HCT116 (cell line): Measurements from ENCODE around the gene NUB1. TPM values are rescaled to one million over a fixed set of nuclear protein-coding genes. Genes with fewer than 3 reads are reported as not detected.

Source experiments
- ATAC-seq: fragments of 200-7000 bp; cut with Tn5 transposase; 2 replicates; pipeline ENCODE4 v1.9.1; 2020; ENCODE audit warnings: mild to moderate bottlenecking, moderate library complexity
- BruUV-seq: library from RNA; stranded (reverse); fragments of 400-500 nt; replicated peaks from 2 replicates; lab custom pipeline; 2021; lab: Mats Ljungman, UMichigan
- CTCF ChIA-PET: fragments of 300-600 bp; sonication (Branson Sonifier 250); formaldehyde crosslinking; loops from one replicate; lab custom pipeline; 2021; ENCODE audit warnings: antibody characterized with exemption; lab: Charles Lee
- POLR2A ChIA-PET: fragments of 300-600, 350-600 bp; sonication (Branson Sonifier 250); formaldehyde crosslinking; loops from one replicate; lab custom pipeline; 2021; ENCODE audit warnings: antibody characterized with exemption; lab: Charles Lee
- RAD21 ChIA-PET, 2 experiments: fragments of 300-600 bp; sonication (Branson Sonifier 250); formaldehyde crosslinking; loops; one replicate each; lab custom pipeline; 2023; ENCODE audit warnings: low total read pairs in 2 of 2; ENCODE audit not compliant: uncharacterized antibody in 2 of 2, unreplicated experiment in 2 of 2, low non-redundant PET in 1 of 2; lab: Charles Lee
- DNase-seq: peaks from one replicate; pipeline ENCODE4 v3.0.0-alpha.2; 2010; ENCODE audit warnings: low read depth, low spot score
- H2AFZ ChIP-seq: fragments of 200-600 bp; shearing (Covaris generic), sonication (generic); 2 replicates; pipeline ENCODE4 v1.6.1; 2017; ENCODE audit warnings: low read depth, mixed run types, mixed read lengths, antibody characterized with exemption, low read length; ENCODE audit not compliant: poor library complexity, severe bottlenecking
- H3K27ac ChIP-seq: 2 replicates; pipeline ENCODE4 v1.5.1; 2012; ENCODE audit warnings: low read depth, low read length
- H3K27me3 ChIP-seq: fragments of 200-600 bp; sonication (generic); 2 replicates; pipeline ENCODE4 v1.6.1; 2016; ENCODE audit warnings: mixed run types, low read length, mixed read lengths; ENCODE audit not compliant: insufficient read depth
- H3K36me3 ChIP-seq, 2 experiments: fragments of 200-500 bp in 1 of 2; fragments of 200-600 bp in 1 of 2; sonication (Bioruptor generic) in 1 of 2; sonication (generic) in 1 of 2; 2 replicates each; pipeline versions ENCODE4 v1.5.1 to v1.6.1; 2014 to 2016; ENCODE audit warnings: low read length in 2 of 2, inconsistent platforms in 1 of 2, mixed read lengths in 1 of 2, mixed run types in 1 of 2; ENCODE audit not compliant: insufficient read depth in 2 of 2, control insufficient read depth in 1 of 2
- H3K4me1 ChIP-seq, 2 experiments: fragments of 200-600 bp in 1 of 2; sonication (generic) in 1 of 2; 2 replicates each; pipeline versions ENCODE4 v1.5.1 to v1.6.1; 2012 to 2017; ENCODE audit warnings: low read length in 2 of 2, inconsistent platforms in 1 of 2, mild to moderate bottlenecking in 1 of 2, mixed read lengths in 1 of 2, mixed run types in 1 of 2, moderate library complexity in 1 of 2; ENCODE audit not compliant: insufficient read depth in 2 of 2, control insufficient read depth in 1 of 2
- H3K4me2 ChIP-seq: fragments of 200-600 bp; sonication (generic); 2 replicates; pipeline ENCODE4 v1.6.1; 2017; ENCODE audit warnings: mixed run types, low read length, mixed read lengths
- H3K4me3 ChIP-seq, 2 experiments: fragments of 200-600 bp in 1 of 2; sonication (generic) in 1 of 2; replicated peaks in 1 of 2; 2 replicates each; pipeline ENCODE4 v1.5.1; 2011 to 2016; ENCODE audit warnings: low read length in 2 of 2, control low read depth in 1 of 2, low read depth in 1 of 2, mild to moderate bottlenecking in 1 of 2, mixed read lengths in 1 of 2, mixed run types in 1 of 2
- H3K79me2 ChIP-seq: fragments of 200-600 bp; sonication (generic); 2 replicates; pipeline ENCODE4 v1.6.1; 2017; ENCODE audit warnings: mild to moderate bottlenecking, mixed run types, low read length, moderate library complexity, mixed read lengths; ENCODE audit not compliant: insufficient read depth
- H3K9ac ChIP-seq: fragments of 200-600 bp; sonication (generic); 2 replicates; pipeline ENCODE4 v1.6.1; 2016; ENCODE audit warnings: low read length, mixed read lengths
- H3K9me2 ChIP-seq: fragments of 200-600 bp; sonication (generic), shearing (Covaris generic); 2 replicates; pipeline ENCODE4 v1.6.1; 2017; ENCODE audit warnings: mixed run types, mild to moderate bottlenecking, moderate library complexity; ENCODE audit not compliant: insufficient read depth
- H3K9me3 ChIP-seq, 2 experiments: fragments of 200-500 bp in 1 of 2; fragments of 200-600 bp in 1 of 2; sonication (Bioruptor generic) in 1 of 2; sonication (generic) in 1 of 2; 2 replicates each; pipeline ENCODE4 v1.6.1; 2014 to 2017; ENCODE audit warnings: low read length in 2 of 2, mixed read lengths in 2 of 2, inconsistent platforms in 1 of 2, low read depth in 1 of 2, mild to moderate bottlenecking in 1 of 2, mixed run types in 1 of 2, moderate library complexity in 1 of 2; ENCODE audit not compliant: control insufficient read depth in 1 of 2, insufficient read depth in 1 of 2
- H4K20me1 ChIP-seq: fragments of 200-600 bp; sonication (generic), shearing (Covaris generic); 2 replicates; pipeline ENCODE4 v1.6.1; 2017; ENCODE audit warnings: mixed run types, mild to moderate bottlenecking, moderate library complexity; ENCODE audit not compliant: insufficient read depth
- ATF3 ChIP-seq: IDR thresholded peaks from 2 replicates; pipeline ENCODE4 v1.6.1; 2012
- EGR1 ChIP-seq: IDR thresholded peaks from 2 replicates; pipeline ENCODE4 v1.6.1; 2012; ENCODE audit warnings: low read depth
- FOSL1 ChIP-seq: IDR thresholded peaks from 2 replicates; pipeline ENCODE4 v1.6.1; 2012; ENCODE audit warnings: low read depth
- POLR2A ChIP-seq: IDR thresholded peaks from 2 replicates; pipeline ENCODE4 v1.7.0; 2011; ENCODE audit warnings: borderline replicate concordance; ENCODE audit not compliant: insufficient read depth, insufficient read length; ENCODE audit errors: extremely low read depth
- TCF7L2 ChIP-seq: IDR thresholded peaks from 2 replicates; pipeline ENCODE4 v1.7.0; 2011; ENCODE audit warnings: borderline replicate concordance, inconsistent platforms; ENCODE audit not compliant: insufficient read depth, insufficient read length; ENCODE audit errors: extremely low read depth
- ZNF274 ChIP-seq: fragments of 200-500 bp; sonication (Bioruptor generic); IDR thresholded peaks from 2 replicates; pipeline ENCODE4 v1.6.1; 2014; ENCODE audit warnings: mild to moderate bottlenecking, low read depth, low read length, inconsistent platforms
- intact Hi-C: fragments of 100-400 bp; cut with micrococcal nuclease; formaldehyde crosslinking; loops from 2 replicates; pipeline ENCODE4 v1.10.0; 2022
- total RNA-seq: library from RNA; stranded (reverse); gene quantifications from one replicate; pipeline ENCODE4 v1.2.1, GENCODE V29; 2021; ENCODE audit not compliant: unreplicated experiment
- TF ChIP-seq, protein P1 (sequence below): IDR thresholded peaks from 2 replicates; pipeline ENCODE4 v1.6.1; 2012; ENCODE audit warnings: low read depth
- TF ChIP-seq, protein P2 (sequence below), 3 experiments: fragments of 200-600 bp in 1 of 3; sonication (generic) in 1 of 3; IDR thresholded peaks in 2 of 3; conservative IDR thresholded peaks in 1 of 3; 2 replicates each; pipeline ENCODE4 v1.5.1; 2012 to 2017; ENCODE audit warnings: low read depth in 2 of 3, low read length in 2 of 3, antibody characterized with exemption in 1 of 3, borderline replicate concordance in 1 of 3, control low read depth in 1 of 3, mild to moderate bottlenecking in 1 of 3, mixed read lengths in 1 of 3, mixed run types in 1 of 3, moderate library complexity in 1 of 3; ENCODE audit not compliant: insufficient read depth in 1 of 3

The NUB1 gene
- total RNA-seq, 1 experiment from 2014 or later, result 44.0 TPM

GRCh38 chr7:151321341-151321740 is 20.3 kb upstream of the NUB1 start:
- H3K4me1 ChIP-seq, result no peaks in the 10 kb centered on the region
- H3K27ac ChIP-seq, result no peak overlapping the region
- TF ChIP-seq POLR2A, result no peak
- no peak for TF ChIP-seq EGR1
- TF ChIP-seq TCF7L2, result no peak
- TF ChIP-seq, protein P1, sequence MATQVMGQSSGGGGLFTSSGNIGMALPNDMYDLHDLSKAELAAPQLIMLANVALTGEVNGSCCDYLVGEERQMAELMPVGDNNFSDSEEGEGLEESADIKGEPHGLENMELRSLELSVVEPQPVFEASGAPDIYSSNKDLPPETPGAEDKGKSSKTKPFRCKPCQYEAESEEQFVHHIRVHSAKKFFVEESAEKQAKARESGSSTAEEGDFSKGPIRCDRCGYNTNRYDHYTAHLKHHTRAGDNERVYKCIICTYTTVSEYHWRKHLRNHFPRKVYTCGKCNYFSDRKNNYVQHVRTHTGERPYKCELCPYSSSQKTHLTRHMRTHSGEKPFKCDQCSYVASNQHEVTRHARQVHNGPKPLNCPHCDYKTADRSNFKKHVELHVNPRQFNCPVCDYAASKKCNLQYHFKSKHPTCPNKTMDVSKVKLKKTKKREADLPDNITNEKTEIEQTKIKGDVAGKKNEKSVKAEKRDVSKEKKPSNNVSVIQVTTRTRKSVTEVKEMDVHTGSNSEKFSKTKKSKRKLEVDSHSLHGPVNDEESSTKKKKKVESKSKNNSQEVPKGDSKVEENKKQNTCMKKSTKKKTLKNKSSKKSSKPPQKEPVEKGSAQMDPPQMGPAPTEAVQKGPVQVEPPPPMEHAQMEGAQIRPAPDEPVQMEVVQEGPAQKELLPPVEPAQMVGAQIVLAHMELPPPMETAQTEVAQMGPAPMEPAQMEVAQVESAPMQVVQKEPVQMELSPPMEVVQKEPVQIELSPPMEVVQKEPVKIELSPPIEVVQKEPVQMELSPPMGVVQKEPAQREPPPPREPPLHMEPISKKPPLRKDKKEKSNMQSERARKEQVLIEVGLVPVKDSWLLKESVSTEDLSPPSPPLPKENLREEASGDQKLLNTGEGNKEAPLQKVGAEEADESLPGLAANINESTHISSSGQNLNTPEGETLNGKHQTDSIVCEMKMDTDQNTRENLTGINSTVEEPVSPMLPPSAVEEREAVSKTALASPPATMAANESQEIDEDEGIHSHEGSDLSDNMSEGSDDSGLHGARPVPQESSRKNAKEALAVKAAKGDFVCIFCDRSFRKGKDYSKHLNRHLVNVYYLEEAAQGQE, result no peak
- TF ChIP-seq ZNF274, result no peak
- TF ChIP-seq, protein P2, sequence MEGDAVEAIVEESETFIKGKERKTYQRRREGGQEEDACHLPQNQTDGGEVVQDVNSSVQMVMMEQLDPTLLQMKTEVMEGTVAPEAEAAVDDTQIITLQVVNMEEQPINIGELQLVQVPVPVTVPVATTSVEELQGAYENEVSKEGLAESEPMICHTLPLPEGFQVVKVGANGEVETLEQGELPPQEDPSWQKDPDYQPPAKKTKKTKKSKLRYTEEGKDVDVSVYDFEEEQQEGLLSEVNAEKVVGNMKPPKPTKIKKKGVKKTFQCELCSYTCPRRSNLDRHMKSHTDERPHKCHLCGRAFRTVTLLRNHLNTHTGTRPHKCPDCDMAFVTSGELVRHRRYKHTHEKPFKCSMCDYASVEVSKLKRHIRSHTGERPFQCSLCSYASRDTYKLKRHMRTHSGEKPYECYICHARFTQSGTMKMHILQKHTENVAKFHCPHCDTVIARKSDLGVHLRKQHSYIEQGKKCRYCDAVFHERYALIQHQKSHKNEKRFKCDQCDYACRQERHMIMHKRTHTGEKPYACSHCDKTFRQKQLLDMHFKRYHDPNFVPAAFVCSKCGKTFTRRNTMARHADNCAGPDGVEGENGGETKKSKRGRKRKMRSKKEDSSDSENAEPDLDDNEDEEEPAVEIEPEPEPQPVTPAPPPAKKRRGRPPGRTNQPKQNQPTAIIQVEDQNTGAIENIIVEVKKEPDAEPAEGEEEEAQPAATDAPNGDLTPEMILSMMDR (IDR thresholded peaks at IDR 0.05 in 2 of 3, conservative IDR thresholded peaks at IDR 0.05 in 1 of 3; ENCODE audit: borderline replicate concordance in 1 of 3, insufficient read depth in 1 of 3, low read depth in 2 of 3, low read length in 2 of 3), result no peak
- no peak for TF ChIP-seq FOSL1
- TF ChIP-seq ATF3, result no peak
- no peaks in the 10 kb centered on the region for H3K79me2 ChIP-seq
- peaks cover 14 to 21% of the 10 kb centered on the region in 2 experiments; a peak in 3 of 4 replicates for H3K9me3 ChIP-seq
- no peak overlapping the region for H3K4me3 ChIP-seq
- H2AFZ ChIP-seq, result no peak overlapping the region
- no peaks in the 10 kb centered on the region for H3K36me3 ChIP-seq
- H3K9me2 ChIP-seq, result no peaks in the 10 kb centered on the region
- intact Hi-C loops, result no loop called here
- no peak overlapping the region for H3K9ac ChIP-seq
- RAD21 ChIA-PET, result interaction anchor here in 1 of 2 experiments (0.7 kb wide), 1 partner anchor 22 kb away, joined by 3 read pairs; no protein-coding TSS in a partner anchor
- H3K27me3 ChIP-seq, result no peaks in the 10 kb centered on the region
- POLR2A ChIA-PET, result no interaction called here
- no TSS peak for BruUV-seq
- ATAC-seq (no peak), DNase-seq (no peak)
- CTCF ChIA-PET, result no interaction called here
- no peak overlapping the region for H3K4me2 ChIP-seq
- no peaks in the 10 kb centered on the region for H4K20me1 ChIP-seq
